A673 (cell line): ENCODE results near the gene LRRFIP1. TPM values are rescaled to one million over a fixed set of nuclear protein-coding genes. Genes with fewer than 3 reads are reported as not detected.

ENCODE experiments used
- BruUV-seq: library from RNA; stranded (reverse); fragments of 400-500 nt; replicated peaks from 2 replicates; lab custom pipeline; 2021; lab: Mats Ljungman, UMichigan
- CTCF ChIA-PET: fragments of 300-600 bp; sonication (Branson Sonifier 250); formaldehyde crosslinking; loops from one replicate; lab custom pipeline; 2022; ENCODE audit warnings: antibody characterized with exemption; lab: Charles Lee
- POLR2A ChIA-PET: fragments of 300-600 bp; sonication (Branson Sonifier 250); formaldehyde crosslinking; loops from one replicate; lab custom pipeline; 2022; ENCODE audit warnings: antibody characterized with exemption; ENCODE audit not compliant: low non-redundant PET; lab: Charles Lee
- DNase-seq: peaks from one replicate; pipeline ENCODE4 v3.0.0-alpha.2; 2015; ENCODE audit warnings: low spot score
- H3K27ac ChIP-seq: fragments of 200-600 bp; sonication (generic); 2 replicates; pipeline ENCODE4 v1.5.1; 2016; ENCODE audit warnings: mixed run types, low read depth, mild to moderate bottlenecking, mixed read lengths, antibody characterized with exemption, low read length; ENCODE audit not compliant: poor library complexity, severe bottlenecking
- H3K27me3 ChIP-seq: fragments of 200-600 bp; sonication (generic); replicated peaks from 2 replicates; pipeline ENCODE4 v1.6.1; 2017; ENCODE audit warnings: mixed run types, low read depth, mild to moderate bottlenecking, mixed read lengths, antibody characterized with exemption, low read length; ENCODE audit not compliant: insufficient read depth, poor library complexity
- H3K36me3 ChIP-seq: fragments of 200-600 bp; sonication (generic); 2 replicates; pipeline ENCODE4 v1.6.1; 2016; ENCODE audit warnings: mixed run types, mild to moderate bottlenecking, mixed read lengths, antibody characterized with exemption, low read length; ENCODE audit not compliant: insufficient read depth, poor library complexity, severe bottlenecking
- H3K4me1 ChIP-seq: fragments of 200-600 bp; sonication (generic); 2 replicates; pipeline ENCODE4 v1.6.1; 2017; ENCODE audit warnings: mixed run types, mild to moderate bottlenecking, mixed read lengths, antibody characterized with exemption, low read length; ENCODE audit not compliant: insufficient read depth, poor library complexity, severe bottlenecking
- H3K4me3 ChIP-seq: fragments of 200-600 bp; sonication (generic); 2 replicates; pipeline ENCODE4 v1.5.1; 2016; ENCODE audit warnings: low read depth, mixed run types, mild to moderate bottlenecking, mixed read lengths, low read length; ENCODE audit not compliant: poor library complexity, severe bottlenecking
- H3K9me3 ChIP-seq: fragments of 200-600 bp; sonication (generic); 2 replicates; pipeline ENCODE4 v1.6.1; 2016; ENCODE audit warnings: mixed run types, low read depth, mild to moderate bottlenecking, mixed read lengths, antibody characterized with exemption, low read length; ENCODE audit not compliant: poor library complexity, severe bottlenecking
- EZH2 ChIP-seq: fragments of 200-600 bp; sonication (generic); IDR thresholded peaks from 2 replicates; pipeline ENCODE4 v1.6.1; 2017; ENCODE audit warnings: borderline replicate concordance, low read depth, mild to moderate bottlenecking, mixed read lengths, antibody characterized with exemption, low read length; ENCODE audit not compliant: poor library complexity, severe bottlenecking
- intact Hi-C: fragments of 100-400 bp; cut with micrococcal nuclease; formaldehyde crosslinking; loops from one replicate; pipeline ENCODE4 v1.10.0; 2022; ENCODE audit not compliant: unreplicated experiment
- total RNA-seq: library from RNA; stranded (reverse); gene quantifications from 2 replicates; pipeline ENCODE4 v1.2.3, GENCODE V29; 2021
- TF ChIP-seq, protein P1 (sequence below): fragments of 300-800, 200-600 bp; sonication (generic); conservative IDR thresholded peaks from 2 replicates; pipeline ENCODE4 v1.5.1; 2017; ENCODE audit warnings: low read depth, mild to moderate bottlenecking, antibody characterized with exemption, low read length, moderate library complexity, mixed read lengths

Gene LRRFIP1
- total RNA-seq, 1 experiment from 2014 or later, result 69.3 TPM

DNA sequence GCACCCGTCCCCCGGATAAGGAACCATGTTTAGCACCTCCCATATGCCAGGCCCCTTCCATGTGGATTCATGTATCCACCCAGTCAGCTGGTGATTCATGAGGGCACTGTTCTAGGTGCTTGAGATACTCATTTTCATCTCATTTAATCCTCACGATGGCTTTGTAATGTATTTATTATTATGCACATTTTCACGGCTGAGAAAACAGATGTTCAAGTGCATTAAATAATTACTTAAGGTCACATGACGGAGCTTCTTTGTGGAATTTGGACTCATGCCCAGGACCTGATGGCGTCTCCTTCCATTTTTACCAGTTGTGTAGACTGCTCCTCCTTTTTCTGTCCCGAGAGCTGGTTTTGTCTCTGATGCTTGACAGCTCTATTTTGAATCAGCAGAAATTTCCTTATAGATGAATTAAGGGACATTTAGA is 99.0 kb downstream of the LRRFIP1 start:
- CTCF ChIA-PET, result interaction anchor here (0.6 kb wide), 1 partner anchor 214 kb away, joined by 3 read pairs; no protein-coding TSS in a partner anchor
- BruUV-seq, result no TSS peak
- H3K4me1 ChIP-seq, result peaks cover 57% of the 10 kb centered on the region
- POLR2A ChIA-PET, result no interaction called here
- H3K9me3 ChIP-seq, result no peaks in the 10 kb centered on the region
- no peak overlapping the region for H3K4me3 ChIP-seq
- no peak overlapping the region for H3K27ac ChIP-seq
- DNase-seq, result peak; percentile 92
- H3K27me3 ChIP-seq, result no peaks in the 10 kb centered on the region
- TF ChIP-seq EZH2, result no peak
- TF ChIP-seq, protein P1, sequence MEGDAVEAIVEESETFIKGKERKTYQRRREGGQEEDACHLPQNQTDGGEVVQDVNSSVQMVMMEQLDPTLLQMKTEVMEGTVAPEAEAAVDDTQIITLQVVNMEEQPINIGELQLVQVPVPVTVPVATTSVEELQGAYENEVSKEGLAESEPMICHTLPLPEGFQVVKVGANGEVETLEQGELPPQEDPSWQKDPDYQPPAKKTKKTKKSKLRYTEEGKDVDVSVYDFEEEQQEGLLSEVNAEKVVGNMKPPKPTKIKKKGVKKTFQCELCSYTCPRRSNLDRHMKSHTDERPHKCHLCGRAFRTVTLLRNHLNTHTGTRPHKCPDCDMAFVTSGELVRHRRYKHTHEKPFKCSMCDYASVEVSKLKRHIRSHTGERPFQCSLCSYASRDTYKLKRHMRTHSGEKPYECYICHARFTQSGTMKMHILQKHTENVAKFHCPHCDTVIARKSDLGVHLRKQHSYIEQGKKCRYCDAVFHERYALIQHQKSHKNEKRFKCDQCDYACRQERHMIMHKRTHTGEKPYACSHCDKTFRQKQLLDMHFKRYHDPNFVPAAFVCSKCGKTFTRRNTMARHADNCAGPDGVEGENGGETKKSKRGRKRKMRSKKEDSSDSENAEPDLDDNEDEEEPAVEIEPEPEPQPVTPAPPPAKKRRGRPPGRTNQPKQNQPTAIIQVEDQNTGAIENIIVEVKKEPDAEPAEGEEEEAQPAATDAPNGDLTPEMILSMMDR, result no peak
- no peaks in the 10 kb centered on the region for H3K36me3 ChIP-seq
- intact Hi-C loops, result loop anchor here (5.0 kb wide), 1 partner anchor 34 kb away; no protein-coding TSS in a partner anchor

DNA sequence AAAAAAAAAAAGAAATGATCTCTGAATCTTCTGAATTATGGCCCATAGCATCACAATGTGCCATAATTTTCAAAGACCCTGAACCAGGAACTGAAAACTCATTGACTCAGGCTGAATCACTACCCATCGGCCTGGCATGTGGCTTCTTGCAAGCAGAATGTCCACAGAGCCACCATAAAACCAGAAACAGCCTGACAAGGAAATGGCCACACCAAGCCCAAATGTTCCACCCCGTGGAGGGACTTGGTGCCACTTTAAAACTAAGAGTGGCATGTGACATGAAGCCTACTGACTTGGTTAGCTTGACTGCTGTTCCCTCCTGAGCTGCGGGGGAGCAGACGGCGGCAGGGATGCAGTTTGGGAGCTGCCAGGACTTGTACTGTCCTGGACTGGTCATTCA is 100.0 kb downstream of the LRRFIP1 start:
- TF ChIP-seq, protein P1, result no peak
- TF ChIP-seq EZH2, result no peak
- BruUV-seq, result no TSS peak
- H3K36me3 ChIP-seq, result no peaks in the 10 kb centered on the region
- H3K4me3 ChIP-seq, result no peak overlapping the region
- ChIA-PET CTCF (no interaction called here), POLR2A (no interaction called here)
- no peak overlapping the region for H3K27ac ChIP-seq
- no peaks in the 10 kb centered on the region for H3K27me3 ChIP-seq
- H3K4me1 ChIP-seq, result peaks cover 48% of the 10 kb centered on the region
- intact Hi-C loops, result loop anchor here (5.0 kb wide), 1 partner anchor 35 kb away; no protein-coding TSS in a partner anchor
- DNase-seq, result no peak
- H3K9me3 ChIP-seq, result no peaks in the 10 kb centered on the region

DNA sequence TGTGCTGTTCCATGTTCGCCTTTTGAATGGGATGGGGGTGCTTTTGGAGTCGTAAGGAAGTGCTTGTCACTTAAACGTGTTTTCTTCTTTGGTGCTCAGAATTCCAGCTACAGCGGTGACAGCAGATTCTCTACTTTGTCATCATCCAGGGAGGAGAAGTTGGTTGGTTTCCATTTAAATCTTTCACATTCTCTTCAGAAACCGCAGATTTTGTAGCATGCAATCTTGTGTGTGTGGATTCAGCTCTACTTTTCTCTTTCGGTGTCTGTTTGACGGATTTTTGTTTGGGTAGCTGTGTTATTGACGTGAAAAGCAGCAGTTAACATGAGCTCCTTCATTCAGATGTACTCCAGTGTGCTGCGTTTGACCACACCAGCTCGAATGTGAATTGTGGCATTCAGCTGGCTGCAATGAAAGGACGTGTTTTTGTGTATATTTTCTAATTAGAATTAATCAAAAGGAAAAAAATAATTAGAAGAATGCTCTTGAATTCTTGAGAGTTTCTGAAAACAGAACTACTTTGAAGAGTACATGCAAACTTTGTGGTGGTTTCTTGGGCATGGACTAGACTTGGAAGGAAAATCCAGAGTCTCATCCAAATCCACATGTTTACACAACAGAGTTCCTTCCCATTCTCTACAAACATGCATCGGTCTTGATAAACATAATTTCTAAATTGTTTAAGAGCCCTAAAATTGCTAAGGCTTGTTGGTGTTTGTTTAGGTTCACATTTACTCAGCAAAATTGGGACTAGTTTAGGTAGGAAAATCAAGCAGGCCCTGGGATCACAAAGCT is 102.5 kb downstream of the LRRFIP1 start:
- intact Hi-C loops, result loop anchor here (5.0 kb wide), 1 partner anchor 38 kb away; no protein-coding TSS in a partner anchor
- no peaks in the 10 kb centered on the region for H3K36me3 ChIP-seq
- POLR2A ChIA-PET, result no interaction called here

More for the DNA sequence above, 102.5 kb downstream of the LRRFIP1 start:
- BruUV-seq, result no TSS peak
- no peak for TF ChIP-seq EZH2
- TF ChIP-seq, protein P1, result no peak
- Histone ChIP-seq H3K27ac (no peak overlapping the region), H3K9me3 (no peaks in the 10 kb centered on the region), H3K4me1 (peaks cover 40% of the 10 kb centered on the region), H3K4me3 (no peak overlapping the region), H3K27me3 (no peaks in the 10 kb centered on the region)
- DNase-seq, result no peak
- CTCF ChIA-PET, result no interaction called here
